ENCODE data around the gene SLC28A3.

Gene SLC28A3

DNA sequence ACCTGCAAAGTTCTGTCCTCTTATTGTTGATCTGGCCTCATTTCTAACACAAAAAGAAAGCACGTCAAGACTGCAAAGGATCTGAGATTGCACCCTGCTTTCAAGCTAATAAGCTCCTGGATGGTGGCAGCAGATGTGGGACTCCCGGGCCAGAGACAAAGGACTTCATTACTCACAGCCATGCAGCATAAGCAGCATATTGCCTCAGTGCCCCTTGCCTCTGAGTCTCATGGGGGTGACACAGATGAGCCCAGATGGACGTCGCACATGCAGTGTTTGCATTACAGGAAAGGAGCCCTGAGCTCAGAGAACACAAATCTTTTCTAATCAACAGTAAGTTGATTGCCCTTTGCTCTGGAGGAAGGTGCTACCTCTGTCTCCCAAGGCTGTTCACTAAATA is 105.0 kb downstream of the SLC28A3 start:
- no peak for DNase-seq

DNA sequence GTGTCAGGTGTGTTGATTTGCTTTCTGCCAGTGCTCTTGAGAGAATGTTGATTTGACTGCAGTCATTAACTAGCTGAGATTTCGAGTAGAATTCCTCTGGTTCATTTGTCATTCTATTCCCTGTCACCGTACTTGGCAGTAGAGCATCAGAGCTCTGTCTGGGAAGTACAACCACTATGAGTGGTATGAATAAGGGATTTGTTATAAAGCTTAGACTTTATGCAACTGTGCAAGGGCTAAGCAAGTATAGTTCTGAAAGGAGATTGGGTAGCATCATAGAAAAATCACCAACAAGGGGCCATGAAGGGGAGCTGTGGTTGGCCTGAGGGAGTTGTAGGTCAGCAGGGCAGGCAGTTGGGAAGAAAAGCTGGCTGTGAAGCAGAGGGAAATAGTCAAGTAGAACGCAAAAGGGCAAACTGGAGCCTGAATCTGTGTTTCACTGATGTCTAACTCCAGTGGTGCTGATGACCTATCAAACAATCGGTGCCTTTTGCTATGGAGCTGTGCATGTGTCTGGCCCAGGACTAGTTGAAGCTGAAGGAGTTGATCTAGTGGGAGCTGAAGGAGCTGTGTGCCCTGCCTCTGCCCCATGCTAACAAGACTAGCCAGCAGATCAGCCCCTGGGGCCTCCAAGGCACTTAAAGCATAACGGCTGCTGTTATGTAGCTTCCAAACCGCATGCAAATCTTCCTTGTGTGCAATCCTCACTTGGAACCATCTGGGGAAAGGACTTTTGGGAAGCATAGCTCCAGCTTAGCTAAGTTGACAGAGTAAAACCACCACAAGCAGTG is 110.0 kb downstream of the SLC28A3 start:
- DNase-seq: no peak

DNA sequence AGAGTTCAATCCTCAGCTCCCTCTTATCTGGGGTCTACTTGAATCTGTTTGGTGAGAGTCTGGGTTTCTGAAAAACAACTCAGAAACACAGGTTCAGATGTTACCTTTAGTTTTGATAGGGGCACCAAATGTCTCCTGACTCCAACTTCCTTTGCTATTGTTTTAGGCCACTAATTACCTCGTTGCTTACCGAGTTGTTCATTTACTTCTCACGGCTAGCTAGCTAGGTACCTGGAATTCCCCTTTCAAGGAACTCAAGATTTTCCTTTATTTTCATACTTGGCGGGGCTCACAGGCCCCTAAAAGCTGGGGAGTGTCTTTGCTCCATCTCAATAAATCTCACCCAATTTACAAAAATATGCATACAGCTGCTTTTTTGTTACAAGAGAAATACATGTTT is 111.4 kb downstream of the SLC28A3 start:
- DNase-seq: no peak

DNA sequence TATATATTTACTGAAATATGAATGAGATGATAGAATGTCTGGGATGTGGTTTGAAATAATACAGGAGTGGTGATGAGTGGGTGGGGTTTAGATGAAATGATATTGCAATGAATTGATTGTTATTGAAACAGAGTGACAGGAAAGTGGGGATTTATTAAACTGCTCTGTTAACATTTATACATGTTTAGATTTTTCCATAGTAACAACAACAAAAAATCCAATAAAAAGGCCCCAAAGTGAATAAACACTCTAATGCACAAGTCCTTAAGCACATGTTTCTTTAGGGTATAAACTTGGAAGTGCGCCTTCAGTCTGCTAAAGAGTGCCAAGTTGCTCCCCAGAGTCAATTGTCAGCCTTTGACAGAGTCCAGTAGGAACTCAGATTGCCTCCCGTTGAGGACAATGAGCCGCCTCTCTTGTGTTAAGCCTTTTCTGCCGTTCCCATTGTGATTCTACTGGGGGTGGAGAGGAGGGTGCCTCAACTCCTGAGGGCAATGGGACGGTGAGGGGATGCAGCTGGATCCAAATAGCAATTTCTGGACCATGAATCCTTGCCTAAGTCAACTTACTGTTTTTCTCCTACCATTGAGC is 112.3 kb downstream of the SLC28A3 start:
- DNase-seq: no peak

DNA sequence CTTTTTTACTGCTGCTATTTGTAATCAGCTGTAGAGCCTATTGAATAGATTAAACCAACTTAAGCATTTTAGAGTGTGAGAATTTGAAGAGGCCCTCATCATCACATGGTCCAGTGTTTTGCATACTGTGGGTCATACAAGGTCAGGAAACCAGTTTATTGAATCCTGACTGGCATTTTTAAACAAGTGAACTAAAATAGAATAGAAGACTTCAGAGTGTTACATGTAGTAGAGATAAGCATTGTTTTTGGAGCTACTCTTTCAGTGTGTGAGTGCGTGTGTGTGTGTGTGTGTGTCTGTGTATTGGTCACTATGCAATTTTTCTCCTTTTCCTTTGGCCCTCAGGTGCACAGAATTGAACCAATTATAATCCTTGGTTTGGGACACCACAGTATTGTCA is 114.4 kb downstream of the SLC28A3 start:
- no peak for DNase-seq
